ENCODE results near the gene CKLF.
A peak's percentile ranks its signal among the peaks of the same experiment; 100 is the strongest.

Gene CKLF

DNA sequence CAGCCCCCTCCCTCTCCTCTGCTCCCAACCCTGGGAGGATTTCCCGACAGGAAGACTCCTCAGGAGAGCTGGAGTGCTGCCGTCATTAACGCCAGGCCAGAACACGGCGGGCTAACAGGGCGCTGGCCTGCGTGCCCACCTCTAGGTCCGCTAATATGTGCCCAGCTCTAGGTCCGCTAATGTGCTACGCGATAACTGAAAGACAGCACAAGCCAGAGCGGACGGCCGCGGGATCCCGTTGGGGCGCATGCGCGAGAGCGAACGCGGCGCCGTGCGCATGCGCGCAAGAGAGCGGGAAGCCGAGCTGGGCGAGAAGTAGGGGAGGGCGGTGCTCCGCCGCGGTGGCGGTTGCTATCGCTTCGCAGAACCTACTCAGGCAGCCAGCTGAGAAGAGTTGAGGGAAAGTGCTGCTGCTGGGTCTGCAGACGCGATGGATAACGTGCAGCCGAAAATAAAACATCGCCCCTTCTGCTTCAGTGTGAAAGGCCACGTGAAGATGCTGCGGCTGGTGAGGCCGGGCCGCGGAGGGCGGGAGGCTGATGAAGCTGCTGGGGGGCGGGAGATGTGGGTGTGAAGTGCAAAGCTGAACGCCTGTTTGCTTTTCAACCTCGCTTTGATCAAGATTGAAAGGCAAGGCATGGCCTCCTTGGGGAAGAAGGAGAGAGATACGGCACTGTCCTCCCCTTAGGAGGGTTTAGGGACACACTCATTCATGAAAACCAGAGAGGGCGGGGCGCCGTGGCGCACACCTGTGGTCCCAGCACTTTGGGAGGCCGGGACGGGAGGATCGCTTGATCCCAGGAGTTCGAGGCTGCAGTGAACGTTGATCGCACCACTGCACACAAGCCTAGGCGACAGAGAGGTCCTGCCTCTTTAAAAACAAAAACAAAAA is at the start of gene CKLF:
Gene CKLF (plus strand): TSS at position 291 of the 892 bp plus-strand sequence. CDS start 140 bp downstream, at position 431.
- DNase-seq = peak; percentile 80 to 98 (median 86)
- intact Hi-C loops (cut with DNase I) = loop anchor here (5.0 kb wide), 1 partner anchor 320 kb away; no protein-coding TSS in a partner anchor

DNA sequence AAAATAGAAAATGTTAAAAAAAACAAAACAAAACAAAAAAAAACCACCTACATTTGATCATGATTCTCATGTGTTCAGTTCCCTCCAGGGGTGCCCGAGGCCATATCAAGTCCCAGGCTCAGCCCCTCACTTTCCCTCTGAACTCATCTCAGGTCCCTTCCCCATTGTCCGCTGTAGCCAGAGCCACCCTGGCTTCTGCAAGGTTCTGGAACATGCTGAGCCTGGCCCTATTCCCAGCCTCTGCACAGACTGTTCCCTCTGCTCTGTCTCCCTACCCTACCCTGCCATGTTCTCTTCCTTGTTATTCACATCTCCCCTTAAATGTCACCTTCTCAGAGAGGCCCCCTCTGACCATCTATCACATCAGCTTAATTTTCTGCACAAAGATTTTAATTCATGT is 49.3 kb upstream of the CKLF start:
- intact Hi-C loops (cut with DNase I) = no loop called here
- peak in 6 of 10 donors; percentile 47 to 88 (median 58) for DNase-seq

DNA sequence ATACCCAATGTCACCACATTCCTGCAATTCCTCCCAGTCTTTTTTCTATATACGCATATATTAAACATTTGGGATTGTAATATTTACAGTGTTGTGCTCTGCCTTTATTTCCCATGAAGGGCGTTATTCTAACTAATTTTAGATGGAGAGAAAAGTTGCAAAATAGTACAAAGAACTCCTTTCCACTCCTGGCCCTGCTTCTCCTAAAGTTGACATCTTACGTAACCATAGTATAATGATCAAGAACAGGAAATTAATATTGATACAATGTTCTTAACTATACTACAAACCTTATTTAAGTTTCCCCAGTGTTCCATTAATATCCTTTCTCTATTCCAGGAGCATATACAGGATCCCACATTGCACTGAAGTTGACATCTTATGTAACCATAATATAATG is 48.8 kb upstream of the CKLF start:
- intact Hi-C loops (cut with DNase I) = no loop called here
- no peak for DNase-seq

GRCh38 chr16:66507731-66508239 is 44.6 kb upstream of the CKLF start:
- intact Hi-C loops (cut with DNase I) = no loop called here
- DNase-seq = no peak

GRCh38 chr16:66508248-66508913 is 44.0 kb upstream of the CKLF start:
- intact Hi-C loops (cut with DNase I) = no loop called here
- peak in 3 of 10 donors; percentile 2 to 34 (median 32) for DNase-seq

DNA sequence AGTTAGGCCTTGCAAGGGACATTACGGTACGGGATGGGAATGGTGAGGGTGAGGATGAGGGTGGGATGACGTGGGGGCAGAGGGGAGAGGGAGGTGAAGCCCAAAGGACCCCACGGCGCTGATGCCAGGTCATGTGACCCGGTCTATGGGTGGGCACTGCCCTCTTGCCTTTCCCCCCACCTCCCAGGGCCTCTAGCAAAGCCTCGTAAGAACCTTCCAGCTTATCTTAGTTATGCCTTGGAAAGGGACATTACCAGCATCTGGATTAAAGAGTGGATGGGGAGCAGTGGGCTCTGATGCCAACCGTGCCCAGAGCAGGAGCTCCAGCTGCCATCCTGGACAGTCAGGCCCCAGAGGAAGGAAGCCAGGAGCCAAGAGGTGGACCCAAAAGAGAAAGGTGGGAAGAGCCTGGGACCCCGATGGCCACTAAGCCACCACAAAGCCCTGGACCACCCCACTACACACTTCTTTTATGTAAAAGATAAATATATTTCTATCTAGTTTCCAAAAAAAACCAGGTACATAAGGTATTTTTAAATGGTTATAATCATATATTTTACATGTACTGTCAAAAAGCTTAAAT is 43.4 kb upstream of the CKLF start:
- intact Hi-C loops (cut with DNase I) = no loop called here
- peak in 2 of 10 donors; percentile 9 to 33 for DNase-seq

- intact Hi-C loops (cut with DNase I) = no loop called here
- peak in 2 of 10 donors; percentile 43 to 67 for DNase-seq
Measured at GRCh38 chr16:66509576-66509975, 42.8 kb upstream of the CKLF start.

- intact Hi-C loops (cut with DNase I) = loop anchor here (10.0 kb wide), 1 partner anchor 95 kb away; the partner anchor contains the start of gene CMTM3
- peak in 2 of 10 donors; percentile 65 to 77 for DNase-seq
Measured at GRCh38 chr16:66510298-66510697, 42.1 kb upstream of the CKLF start.

DNA sequence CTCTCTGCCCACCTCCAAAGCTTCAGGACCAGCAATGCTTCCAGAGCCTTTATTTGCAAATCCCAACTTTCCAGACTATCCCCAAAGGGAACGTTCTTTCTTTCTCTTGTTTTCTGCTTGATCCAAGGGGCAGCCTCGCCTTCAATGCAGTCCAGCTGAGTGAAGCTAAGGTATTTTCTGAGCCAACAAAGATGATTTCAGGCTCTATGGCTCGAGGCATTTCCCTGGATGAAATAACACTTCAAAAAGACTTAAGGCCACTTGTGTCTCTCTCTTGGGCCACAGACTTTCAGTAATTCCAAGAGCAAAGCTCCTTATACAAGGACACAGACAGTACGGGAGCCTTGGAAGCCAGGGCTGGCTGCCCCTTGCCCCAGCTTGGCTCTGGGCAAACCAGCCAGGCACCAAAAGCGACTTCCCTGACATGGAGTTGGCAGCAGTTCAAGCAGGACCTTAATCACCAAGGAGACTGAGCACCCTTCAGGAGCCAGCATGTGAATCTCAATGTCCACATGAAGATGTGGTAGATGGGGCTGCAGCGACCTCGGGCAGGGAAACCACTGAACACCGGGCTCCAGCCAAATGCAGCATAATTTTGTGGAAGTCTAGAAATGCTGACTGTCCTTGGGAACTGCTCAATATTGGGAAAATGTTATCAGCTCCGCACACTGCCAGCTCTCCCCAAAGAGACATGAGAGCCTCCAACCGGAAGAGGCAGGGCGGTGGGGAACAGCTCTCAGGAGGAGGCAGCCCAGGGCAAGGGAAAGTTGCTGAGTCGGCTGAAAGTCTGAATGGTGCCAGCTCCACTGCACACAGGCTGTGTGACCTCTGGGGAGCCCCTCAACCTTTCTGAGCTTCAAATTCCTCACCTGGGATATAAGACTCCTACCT is 41.4 kb upstream of the CKLF start:
- intact Hi-C loops (cut with DNase I) = loop anchor here (10.0 kb wide), 1 partner anchor 94 kb away; the partner anchor contains the start of gene CMTM3
- peak in 3 of 10 donors; percentile 27 to 70 (median 69) for DNase-seq

DNA sequence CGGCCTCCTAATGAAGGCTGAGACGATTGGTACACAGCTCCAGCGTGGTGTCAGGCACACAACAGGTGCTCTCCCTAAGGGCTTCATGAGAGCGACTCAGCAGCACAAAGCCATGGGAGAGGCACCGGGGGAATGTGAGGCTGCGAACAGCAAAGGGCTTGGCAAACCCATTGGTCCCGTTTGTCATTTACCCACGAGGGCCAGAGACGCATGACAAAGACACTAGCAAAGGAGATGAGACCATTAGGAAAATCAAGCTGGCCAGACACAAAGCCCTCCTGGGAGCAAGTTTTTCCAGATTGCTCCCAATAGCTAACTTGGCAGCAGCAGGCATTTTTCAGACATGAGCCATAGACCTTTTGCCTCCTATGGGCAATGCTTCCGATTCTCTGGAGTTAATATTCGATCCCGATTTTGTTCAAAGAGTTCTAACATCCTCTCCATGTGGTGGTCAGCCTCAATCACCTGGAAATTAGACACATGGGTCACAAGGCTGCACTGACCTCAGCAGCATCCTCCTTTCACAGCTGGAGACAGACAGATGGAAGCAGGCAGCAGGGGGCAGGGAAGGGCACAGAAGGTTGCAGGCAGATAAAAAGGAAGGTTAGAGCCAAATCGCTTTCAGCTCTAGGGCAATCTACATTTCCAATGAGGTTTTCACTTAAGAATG is 40.6 kb upstream of the CKLF start:
- peak in 2 of 10 donors; percentile 50 to 74 for DNase-seq
- intact Hi-C loops (cut with DNase I) = loop anchor here (10.0 kb wide), 1 partner anchor 93 kb away; the partner anchor contains the start of gene CMTM3

- DNase-seq = peak in 2 of 10 donors; percentile 30 to 75
- intact Hi-C loops (cut with DNase I) = loop anchor here (10.0 kb wide), 1 partner anchor 92 kb away; the partner anchor contains the start of gene CMTM3
Measured at GRCh38 chr16:66512272-66513110, 39.9 kb upstream of the CKLF start.

DNA sequence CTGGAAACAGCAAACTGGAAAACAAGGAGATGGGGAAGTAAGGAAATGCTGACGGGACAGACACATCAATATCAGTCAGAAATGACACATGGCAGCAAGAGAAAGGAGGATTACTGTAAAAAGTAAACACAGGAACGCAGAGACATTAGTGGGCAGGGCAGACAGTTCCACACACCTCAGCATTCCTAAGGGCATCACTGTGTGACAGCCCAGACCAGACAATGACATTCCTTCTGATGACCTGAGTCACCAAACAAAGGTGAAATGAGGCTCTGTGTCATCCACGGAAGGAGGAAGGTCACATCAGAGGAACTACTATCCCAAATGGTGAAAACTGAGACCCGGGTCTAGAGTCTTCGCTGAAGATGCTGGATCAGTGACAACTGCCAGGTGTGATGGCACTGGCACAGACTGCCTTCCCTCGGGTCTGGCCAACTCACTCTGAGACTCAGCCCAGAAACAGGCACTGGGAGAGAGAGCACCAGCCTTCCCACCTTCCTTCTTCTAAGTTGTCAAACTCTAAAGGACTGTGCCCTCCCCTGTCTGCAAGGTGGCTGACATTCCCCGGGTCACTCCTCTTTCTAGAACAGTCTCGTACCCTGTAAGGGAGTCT is 39.2 kb upstream of the CKLF start:
- DNase-seq = peak in 2 of 10 donors; percentile 11
- intact Hi-C loops (cut with DNase I) = loop anchor here (10.0 kb wide), 1 partner anchor 92 kb away; the partner anchor contains the start of gene CMTM3

DNA sequence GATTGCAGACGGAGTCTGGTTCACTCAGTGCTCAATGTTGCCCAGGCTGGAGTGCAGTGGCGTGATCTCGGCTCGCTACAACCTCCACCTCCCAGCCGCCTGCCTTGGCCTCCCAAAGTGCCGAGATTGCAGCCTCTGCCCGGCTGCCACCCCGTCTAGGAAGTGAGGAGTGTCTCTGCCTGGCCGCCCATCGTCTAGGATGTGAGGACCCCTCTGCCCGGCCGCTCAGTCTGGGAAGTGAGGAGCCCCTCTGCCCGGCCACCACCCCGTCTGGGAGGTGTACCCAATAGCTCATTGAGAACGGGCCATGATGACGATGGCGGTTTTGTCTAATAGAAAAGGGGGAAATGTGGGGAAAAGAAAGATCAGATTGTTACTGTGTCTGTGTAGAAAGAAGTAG is 38.0 kb upstream of the CKLF start:
- DNase-seq = peak in 2 of 10 donors; percentile 25 to 31
- intact Hi-C loops (cut with DNase I) = loop anchor here (10.0 kb wide), 1 partner anchor 90 kb away; the partner anchor contains the start of gene CMTM3

DNA sequence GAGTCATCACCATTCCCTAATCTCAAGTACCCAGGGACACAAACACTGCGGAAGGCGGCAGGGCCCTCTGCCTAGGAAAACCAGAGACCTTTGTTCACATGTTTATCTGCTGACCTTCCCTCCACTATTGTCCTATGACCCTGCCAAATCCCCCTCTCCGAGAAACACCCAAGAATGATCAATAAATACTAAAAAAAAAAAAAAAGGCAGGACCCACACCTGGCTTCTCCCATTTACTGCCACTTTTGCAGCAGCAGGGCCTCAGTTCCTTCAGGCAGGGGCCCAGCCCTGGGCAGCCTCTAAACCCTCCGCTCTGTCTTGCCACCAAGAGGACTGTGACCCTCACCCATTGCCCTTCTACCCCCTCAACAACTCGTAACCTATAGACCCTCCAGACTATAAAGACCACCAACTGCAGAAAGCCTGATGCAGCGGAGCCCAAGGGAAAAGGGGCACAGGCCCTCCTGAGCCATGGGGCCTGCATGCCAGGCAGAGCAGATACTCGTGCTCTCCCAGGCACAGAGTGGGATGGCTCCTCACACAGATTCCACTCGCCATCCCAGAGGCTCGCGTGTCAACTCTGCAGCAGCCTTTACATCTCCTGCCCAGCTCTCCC is 37.3 kb upstream of the CKLF start:
- DNase-seq = peak in 1 of 10 donors; percentile 50
- intact Hi-C loops (cut with DNase I) = loop anchor here (10.0 kb wide), 1 partner anchor 90 kb away; the partner anchor contains the start of gene CMTM3

GRCh38 chr16:66515596-66516508 is 36.5 kb upstream of the CKLF start:
- DNase-seq = peak in 2 of 10 donors; percentile 74 to 81
- intact Hi-C loops (cut with DNase I) = loop anchor here (2.0 to 10.0 kb wide), 2 partner anchors 33 to 89 kb away; partner anchors contain the start of gene CMTM3

- intact Hi-C loops (cut with DNase I) = loop anchor here (2.0 to 10.0 kb wide), 2 partner anchors 32 to 88 kb away; partner anchors contain the start of gene CMTM3
- no peak for DNase-seq
Measured at GRCh38 chr16:66516509-66516807, 35.9 kb upstream of the CKLF start.

All from posterior cingulate gyrus (tissue), 11 donors.